Measurements from ENCODE around the gene ETF1.

ETF1 gene

DNA sequence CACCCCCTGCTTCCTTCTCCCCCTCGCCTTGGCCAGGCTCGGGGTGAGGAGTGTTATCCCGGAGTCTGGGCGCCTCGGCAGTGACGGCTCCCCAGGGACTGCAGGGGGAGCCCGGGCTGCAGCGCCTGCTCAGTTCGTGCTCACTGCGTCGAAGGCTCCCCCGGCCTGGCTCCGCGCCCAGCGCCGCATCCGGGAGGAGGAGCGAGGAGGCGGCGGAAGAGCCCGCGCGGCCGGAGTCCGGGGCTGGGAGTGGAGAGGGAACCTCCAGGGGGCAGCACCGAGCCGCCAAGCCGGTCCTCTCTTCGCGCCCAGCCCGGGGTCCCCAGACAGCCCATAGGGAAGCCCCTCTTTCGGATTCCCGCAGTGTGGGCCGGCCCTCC lies 79.0 kb downstream of the ETF1 start:
- DNase-seq (ENCODE audit: low read depth, low spot score): peak; percentile 90

DNA sequence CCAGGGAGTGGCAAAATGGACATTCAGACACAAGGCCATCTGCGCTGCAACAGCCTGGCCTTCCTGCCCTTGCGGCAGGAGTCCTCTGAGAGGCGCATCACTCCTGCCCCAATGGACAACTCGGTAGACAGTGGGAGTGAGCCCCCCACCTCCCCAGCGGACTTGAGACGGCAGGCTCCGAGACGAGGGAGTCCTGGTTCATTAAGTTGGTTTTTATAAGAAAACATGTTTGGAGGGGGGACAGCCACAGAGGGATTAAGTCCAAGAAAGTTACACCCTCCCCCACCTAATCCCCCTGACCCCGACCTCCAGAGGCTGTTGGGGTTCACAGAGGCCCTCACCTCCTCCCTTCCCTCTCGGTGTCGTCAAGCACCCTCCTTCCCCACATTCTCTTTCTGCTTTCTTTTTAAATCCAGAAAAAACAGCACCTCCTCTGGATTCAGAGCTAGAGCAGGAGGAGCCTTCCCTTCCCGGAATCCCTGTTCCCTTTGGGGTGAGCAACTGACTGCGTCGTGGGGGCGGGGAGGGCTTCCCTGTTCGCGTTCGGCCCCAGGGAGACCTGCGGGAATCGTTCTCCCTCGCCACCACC lies 79.5 kb downstream of the ETF1 start:
- DNase-seq (ENCODE audit: low read depth, low spot score): no peak

DNA sequence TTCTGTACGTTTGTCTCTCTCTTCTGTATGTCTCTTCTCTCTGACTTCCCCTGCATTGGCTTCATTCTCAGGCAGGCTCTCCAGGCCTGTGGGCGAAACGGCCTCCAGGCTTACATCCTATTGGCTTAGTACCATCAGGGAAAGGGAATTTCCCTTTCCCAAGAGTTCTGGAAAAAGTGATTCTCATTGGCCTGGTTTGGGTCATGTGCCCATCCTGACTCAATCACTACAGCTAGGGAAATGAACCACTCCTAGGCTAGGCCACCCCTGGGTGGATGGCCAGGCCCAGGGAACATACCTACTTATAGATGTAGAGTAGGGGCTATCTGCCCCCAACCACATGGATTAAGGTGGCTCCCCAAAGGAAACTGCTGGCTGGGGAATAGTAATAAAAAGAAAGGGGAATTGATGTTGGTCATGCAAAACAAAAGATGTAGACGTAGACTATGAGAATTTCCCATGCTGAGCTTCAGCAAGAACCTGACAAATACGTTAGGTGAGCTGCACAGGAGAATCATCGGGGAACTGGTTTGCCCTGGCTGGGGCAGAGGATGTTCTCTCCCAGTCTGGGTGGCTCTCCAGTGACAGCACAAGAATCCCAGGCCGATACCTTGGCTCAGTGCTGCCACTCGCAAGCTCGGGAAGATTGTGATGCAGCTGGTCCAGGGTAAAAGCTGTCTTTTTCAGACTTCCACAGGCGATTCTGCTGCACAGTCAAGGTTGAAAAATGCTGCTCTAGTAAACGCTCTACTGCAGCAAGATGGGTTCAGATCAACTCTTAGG lies 81.5 kb downstream of the ETF1 start:
- DNase-seq (ENCODE audit: low read depth, low spot score): no peak

DNA sequence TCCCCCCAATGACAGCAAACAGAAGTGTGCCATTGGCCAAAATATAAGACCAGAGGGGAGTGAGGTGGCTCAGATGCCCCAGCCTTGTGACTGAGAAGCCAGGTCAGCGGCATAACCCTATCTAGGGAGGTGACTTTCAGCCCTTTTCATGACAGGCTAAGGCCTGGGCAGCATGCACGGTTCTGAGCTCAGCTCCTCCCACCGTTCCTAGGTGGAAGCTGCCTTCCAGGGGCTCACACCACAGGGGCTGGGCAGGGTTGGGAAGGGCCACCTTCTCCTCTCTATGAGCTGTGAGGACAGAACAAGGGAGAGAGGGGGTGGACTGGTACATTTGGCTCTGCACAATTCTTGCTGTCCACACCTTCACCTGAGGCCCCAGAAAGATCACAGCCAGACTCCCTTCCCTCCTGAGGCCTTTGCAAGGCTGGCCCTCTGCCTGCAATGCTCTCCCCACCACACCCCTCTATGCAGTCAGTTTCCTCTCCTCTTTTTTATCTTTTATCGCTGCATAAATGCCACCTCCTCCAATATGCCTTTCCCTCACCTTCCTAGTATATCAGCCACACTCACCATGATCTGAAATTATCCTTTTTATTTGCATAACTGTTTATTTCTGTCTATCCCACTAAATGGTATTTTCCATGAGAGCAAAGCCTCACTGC lies 82.9 kb downstream of the ETF1 start:
- DNase-seq (ENCODE audit: low read depth, low spot score): no peak

DNA sequence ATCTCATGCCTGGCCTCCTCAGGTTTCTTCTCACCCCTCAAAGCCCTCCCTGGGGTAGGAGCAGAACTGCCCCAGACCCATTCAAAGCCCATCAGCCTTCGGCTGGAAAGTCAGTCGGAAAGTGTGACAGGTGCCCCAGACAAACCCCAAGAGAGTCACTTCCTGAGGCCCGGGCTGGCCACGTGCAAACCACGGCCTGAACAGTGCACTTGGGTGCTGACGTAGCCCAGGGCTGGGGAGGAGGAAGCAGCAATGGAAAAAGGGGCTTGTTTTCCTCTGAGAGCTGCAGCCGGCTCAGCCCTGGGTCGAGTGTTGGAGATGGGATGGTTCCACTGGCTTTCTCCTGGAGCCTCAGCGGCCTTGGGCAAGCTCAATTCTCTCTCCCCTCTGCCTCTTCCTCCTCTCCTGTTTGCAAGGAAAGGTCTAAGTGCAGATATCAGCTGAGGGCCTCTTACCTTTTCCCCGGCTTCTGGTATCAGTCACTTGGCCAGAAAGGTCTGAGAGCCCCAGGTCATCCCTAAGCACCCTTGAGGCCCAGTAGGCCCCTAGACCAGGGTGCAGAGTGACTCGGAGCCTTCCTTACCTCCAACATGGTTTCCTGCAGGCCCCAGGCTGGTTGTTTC lies 83.6 kb downstream of the ETF1 start:
- DNase-seq (ENCODE audit: low read depth, low spot score): no peak

DNA sequence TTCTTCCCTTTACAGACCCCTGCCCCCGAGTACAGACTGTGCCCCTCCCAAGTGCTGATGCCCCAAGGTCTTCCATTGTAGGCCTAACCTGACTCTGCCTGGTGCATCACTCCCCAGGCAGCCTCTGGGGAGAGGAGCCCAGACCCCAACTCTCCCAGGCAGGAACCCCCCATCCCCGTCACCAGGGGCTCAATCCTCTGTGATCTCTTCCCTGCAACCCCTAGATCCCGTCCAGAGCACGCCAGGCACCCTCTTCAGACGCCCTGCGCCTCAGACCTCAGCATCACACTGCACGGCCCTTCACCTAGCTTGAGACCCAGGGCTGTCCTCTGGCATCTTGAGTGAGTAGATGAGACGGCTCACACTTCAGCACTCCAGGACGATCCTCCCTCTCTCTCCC lies 84.2 kb downstream of the ETF1 start:
- no peak for DNase-seq (ENCODE audit: low read depth, low spot score)

DNA sequence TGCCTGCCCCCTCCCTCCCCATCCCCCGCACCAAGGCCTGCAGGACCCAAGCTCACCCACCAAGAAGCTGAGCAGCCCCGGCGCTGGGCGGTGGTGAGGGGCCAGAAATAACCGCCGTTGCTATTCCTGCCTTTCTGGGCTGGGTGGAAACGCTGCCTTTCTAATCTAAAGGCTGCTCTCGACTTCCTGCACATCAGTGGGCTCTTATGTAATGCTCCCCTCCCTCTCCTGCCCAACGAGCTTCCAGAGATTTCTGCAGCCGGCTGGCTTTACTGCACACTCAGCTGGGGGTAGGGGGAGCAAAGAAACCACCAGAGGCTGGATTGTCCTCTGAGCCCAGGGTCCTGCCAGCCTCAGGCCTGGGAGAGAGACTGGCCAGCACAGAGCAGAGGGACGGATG lies 84.7 kb downstream of the ETF1 start:
- no peak for DNase-seq (ENCODE audit: low read depth, low spot score)

DNA sequence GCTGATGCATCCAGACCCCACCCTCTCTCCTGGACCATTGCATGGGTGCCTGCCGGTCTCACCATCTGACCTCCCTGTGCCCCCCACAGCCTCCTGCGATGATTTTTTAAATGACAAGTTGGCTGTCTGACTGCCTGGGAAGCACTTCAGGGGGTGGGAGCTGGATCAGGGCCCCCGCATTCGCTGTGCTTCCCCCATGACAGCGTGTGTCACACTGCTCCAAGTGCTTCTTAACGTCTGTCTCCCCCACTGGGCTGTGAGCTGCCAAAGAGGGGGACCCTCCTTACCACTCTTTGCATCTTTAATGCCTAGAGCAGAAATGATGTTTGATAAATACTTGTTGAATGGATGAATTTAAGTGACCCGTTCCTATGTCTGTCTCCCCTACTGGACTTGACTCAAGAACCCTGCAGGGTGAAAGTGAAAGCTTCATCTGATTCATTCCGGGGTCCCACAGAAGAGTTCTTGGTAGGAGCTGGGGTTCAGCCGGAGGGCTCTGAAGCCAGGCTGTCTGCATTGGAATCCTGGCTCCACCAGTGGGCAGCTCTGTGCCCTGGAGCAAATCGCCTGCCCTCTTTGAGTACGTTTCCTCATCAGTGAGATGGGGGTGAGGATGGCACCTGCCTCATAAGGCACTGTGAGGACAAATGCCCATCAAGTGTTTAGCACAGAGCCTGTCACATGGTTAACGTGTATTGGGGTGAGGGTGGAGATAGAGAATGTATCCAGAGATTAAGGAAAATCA lies 85.3 kb downstream of the ETF1 start:
- no peak for DNase-seq (ENCODE audit: low read depth, low spot score)

Data from brain pericyte (primary cell).